Glutamatergic neuron (in vitro differentiated cells): Measurements from ENCODE around the gene LMBR1L. TPM values are rescaled to one million over a fixed set of nuclear protein-coding genes. Genes with fewer than 3 reads are reported as not detected.
"Not testable (repeated sequence)": the region's sequence is repeated elsewhere in the genome, so short reads cannot be mapped to it uniquely, and the experiment has no call there.

Source experiments
- DNase-seq: peaks from one replicate; pipeline ENCODE4 v3.0.0; 2022
- H3K27ac Mint-ChIP-seq: one replicate; pipeline ENCODE4 v1.8.0; 2020; ENCODE audit warnings: mild to moderate bottlenecking, mixed read lengths, inconsistent platforms; ENCODE audit not compliant: unreplicated experiment
- H3K27me3 Mint-ChIP-seq: one replicate; pipeline ENCODE4 v1.8.0; 2020; ENCODE audit warnings: mild to moderate bottlenecking, moderate library complexity, mixed read lengths, inconsistent platforms; ENCODE audit not compliant: unreplicated experiment
- H3K36me3 Mint-ChIP-seq: one replicate; pipeline ENCODE4 v1.8.0; 2020; ENCODE audit warnings: mild to moderate bottlenecking, mixed read lengths, inconsistent platforms; ENCODE audit not compliant: unreplicated experiment
- H3K4me1 Mint-ChIP-seq: one replicate; pipeline ENCODE4 v1.8.0; 2020; ENCODE audit warnings: mild to moderate bottlenecking, low read depth, mixed read lengths, inconsistent platforms; ENCODE audit not compliant: unreplicated experiment
- H3K4me3 Mint-ChIP-seq: one replicate; pipeline ENCODE4 v1.8.0; 2020; ENCODE audit warnings: mild to moderate bottlenecking, mixed read lengths, inconsistent platforms; ENCODE audit not compliant: unreplicated experiment
- H3K9me3 Mint-ChIP-seq: one replicate; pipeline ENCODE4 v1.8.0; 2020; ENCODE audit warnings: mild to moderate bottlenecking, moderate library complexity, mixed read lengths, inconsistent platforms; ENCODE audit not compliant: unreplicated experiment
- CTCF ChIP-seq: fragments of 200-600 bp; sonication (generic); IDR thresholded peaks from one replicate; pipeline ENCODE4 v1.5.0; 2021; ENCODE audit not compliant: partially characterized antibody, unreplicated experiment
- total RNA-seq: library from RNA; stranded (reverse); fragmentation: NEBNext Ultra II Directional; extraction: Animal tissue kit (Norgen Biotek cat#: 25700); gene quantifications from one replicate; pipeline ENCODE4 v1.2.1, GENCODE V29; 2021; ENCODE audit not compliant: unreplicated experiment

Gene LMBR1L
- total RNA-seq, 1 donor from 2014 or later, result 371 TPM

- Mint-ChIP-seq H3K9me3 (peaks cover 17% of the 10 kb centered on the region), H3K27me3 (peaks cover 8% of the 10 kb centered on the region), H3K27ac (peak overlapping the region; percentile 90), H3K36me3 (peaks cover 10% of the 10 kb centered on the region), H3K4me1 (peaks cover 15% of the 10 kb centered on the region), H3K4me3 (peak overlapping the region; percentile 95)
- DNase-seq, result no peak
- no peak for TF ChIP-seq CTCF
Measured at GRCh38 chr12:49129332-49130150, 18.9 kb upstream of the LMBR1L start.

GRCh38 chr12:49127971-49128370 is 17.3 kb upstream of the LMBR1L start:
- peak overlapping the region; percentile 49 for H3K4me3 Mint-ChIP-seq
- H3K27ac Mint-ChIP-seq, H3K27me3 Mint-ChIP-seq, DNase-seq, H3K36me3 Mint-ChIP-seq: not testable (repeated sequence)
- peaks cover 17% of the 10 kb centered on the region for H3K9me3 Mint-ChIP-seq
- H3K4me1 Mint-ChIP-seq, result peaks cover 15% of the 10 kb centered on the region

DNA sequence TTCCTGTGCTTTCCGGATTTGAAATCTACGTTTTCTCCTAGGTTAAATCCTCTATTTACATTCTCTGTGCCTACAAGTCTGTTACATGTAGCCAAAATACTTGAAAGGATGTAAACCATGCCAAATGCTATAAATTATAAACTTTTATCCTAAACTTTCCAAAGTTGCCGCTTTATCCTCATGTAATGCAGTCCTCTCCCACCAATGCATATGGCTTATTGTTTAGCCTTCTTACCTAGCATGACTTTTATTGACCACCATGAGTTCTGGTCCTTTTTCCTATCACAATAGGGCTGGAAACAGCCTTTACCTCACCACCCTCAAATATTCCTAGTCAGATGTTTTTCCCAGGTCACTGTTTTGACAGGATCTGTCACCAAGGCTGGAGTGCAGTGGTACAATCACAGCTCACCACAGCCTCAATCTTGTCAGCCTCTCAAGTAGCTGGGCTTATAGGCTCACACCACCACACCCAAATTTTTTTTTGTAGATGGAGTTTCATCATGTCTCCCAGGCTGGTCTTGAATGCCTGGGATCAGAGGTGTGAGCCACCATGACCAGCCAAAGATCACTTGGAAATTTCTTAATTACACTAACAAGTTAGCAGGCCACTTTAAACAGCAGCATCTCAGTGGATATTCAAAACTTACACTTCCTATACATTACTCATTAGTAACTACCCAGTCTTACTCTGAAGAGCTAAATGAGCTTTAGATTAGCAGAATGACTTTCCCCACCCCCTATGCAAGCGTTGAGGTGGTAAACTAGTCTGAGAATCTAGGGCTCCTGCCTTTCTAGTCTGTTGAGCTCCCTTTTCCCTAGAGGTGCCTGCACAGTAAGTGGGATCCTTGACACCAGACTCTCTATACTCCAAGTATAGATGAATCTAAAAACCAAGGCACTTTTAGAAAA is 16.5 kb upstream of the LMBR1L start:
- H3K27me3 Mint-ChIP-seq, result peaks cover 8% of the 10 kb centered on the region

DNA sequence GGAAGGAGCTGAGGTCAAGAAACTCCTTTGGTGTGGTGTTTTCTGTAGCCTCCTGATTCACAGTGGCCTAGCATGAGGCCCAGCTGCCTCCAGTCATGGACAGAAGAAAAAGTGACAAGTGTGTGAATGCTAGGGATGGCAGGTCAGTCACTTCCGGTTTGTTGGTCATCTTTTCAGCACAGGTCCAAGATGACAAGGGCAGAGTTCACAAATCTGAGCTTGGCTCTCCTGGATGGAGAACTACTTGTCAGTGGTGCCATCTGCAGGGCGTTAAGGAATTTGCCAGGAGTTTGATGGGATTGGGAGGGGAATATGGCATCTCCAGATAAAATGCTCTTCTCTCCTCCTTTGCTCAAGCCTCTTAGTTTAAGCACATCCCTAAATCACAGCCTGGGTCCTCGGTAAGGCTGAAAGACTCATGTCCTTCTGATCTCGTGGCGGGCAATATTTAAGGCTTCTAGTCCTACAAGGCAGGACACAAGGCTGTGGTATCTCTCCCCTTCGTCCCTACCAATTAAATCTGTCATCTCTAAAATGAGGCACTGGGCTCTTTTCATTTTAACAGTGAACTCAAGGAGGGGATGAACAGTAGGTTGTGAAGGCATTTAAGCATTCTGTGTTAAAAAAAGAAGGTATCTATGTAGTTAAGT is 10.5 kb upstream of the LMBR1L start:
- peak; percentile 39 for DNase-seq
- H3K9me3 Mint-ChIP-seq, result no peaks in the 10 kb centered on the region
- no peaks in the 10 kb centered on the region for H3K4me1 Mint-ChIP-seq
- no peak overlapping the region for H3K4me3 Mint-ChIP-seq
- peak overlapping the region; percentile 12 for H3K27ac Mint-ChIP-seq
- H3K27me3 Mint-ChIP-seq, result peaks cover 2% of the 10 kb centered on the region
- TF ChIP-seq CTCF, result peak; percentile 19
- H3K36me3 Mint-ChIP-seq, result no peaks in the 10 kb centered on the region

More for the DNA sequence above, 16.5 kb upstream of the LMBR1L start:
- no peak for DNase-seq
- Mint-ChIP-seq H3K4me3 (peak overlapping the region; percentile 62), H3K36me3 (peaks cover 10% of the 10 kb centered on the region), H3K27ac (peak overlapping the region; percentile 38), H3K9me3 (peaks cover 17% of the 10 kb centered on the region), H3K4me1 (peaks cover 12% of the 10 kb centered on the region)
- TF ChIP-seq CTCF, result no peak

DNA sequence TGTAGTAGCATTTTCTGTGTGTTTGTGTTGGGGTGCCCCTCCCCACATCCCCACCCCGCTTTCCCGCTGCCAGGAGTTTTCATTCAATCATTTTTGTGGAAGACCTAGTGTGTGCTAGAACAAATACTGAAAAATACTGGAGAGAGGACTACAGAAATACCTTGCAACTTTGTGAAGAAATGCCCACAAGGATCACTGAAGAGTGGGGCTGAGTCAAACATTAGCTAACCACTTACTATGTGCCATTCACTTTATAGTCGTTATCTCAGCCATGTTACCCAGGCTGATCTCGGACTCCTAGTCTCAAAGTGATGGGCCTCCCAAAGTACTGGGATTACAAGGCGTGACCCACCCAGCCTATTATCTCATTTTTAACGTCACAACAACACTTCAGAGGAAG is 559 bp upstream of the LMBR1L start:
- no peak for DNase-seq
- no peak for TF ChIP-seq CTCF
- Mint-ChIP-seq H3K27ac (peak overlapping the region; percentile 99), H3K4me3 (peak overlapping the region; percentile 98), H3K36me3 (no peaks in the 10 kb centered on the region), H3K27me3 (peaks cover 7% of the 10 kb centered on the region), H3K4me1 (peaks cover 9% of the 10 kb centered on the region), H3K9me3 (peaks cover 12% of the 10 kb centered on the region)
